Measurements from ENCODE around the gene LAMC1. TPM values are rescaled to one million over a fixed set of nuclear protein-coding genes. Genes with fewer than 3 reads are reported as not detected.

The LAMC1 gene
- total and polyA plus RNA-seq, 2 experiments from 2014 or later, result 18.4 to 116 TPM

GRCh38 chr1:183163316-183163715 lies 140.1 kb downstream of the LAMC1 start:
- TF ChIP-seq ZNF331 (CRISPR knock-in tag; IDR thresholded peaks at IDR 0.05; ENCODE audit: low read depth), result no peak
- no peak for TF ChIP-seq POLR2AphosphoS5 (IDR thresholded peaks at IDR 0.05; ENCODE audit: low read depth)
- Histone ChIP-seq H3K9me2 (ENCODE audit: insufficient read depth) (peaks cover 10% of the 10 kb centered on the region; the same call in 1 of the 2 replicates), H3K36me3 (ENCODE audit: insufficient read depth) (no peaks in the 10 kb centered on the region), H3K27me3 (ENCODE audit: insufficient read depth) (no peaks in the 10 kb centered on the region), H3K4me2 (no peak overlapping the region), H3K79me2 (replicated peaks; ENCODE audit: insufficient read depth) (no peaks in the 10 kb centered on the region), H2AFZ (no peak overlapping the region), H3K4me3 (no peak overlapping the region), H3K27ac (ENCODE audit: low read depth) (no peak overlapping the region), H3K4me1 (ENCODE audit: insufficient read depth) (peaks cover 4% of the 10 kb centered on the region; the same call in 1 of the 2 replicates), H3F3A (replicated peaks; ENCODE audit: low read depth) (no peaks in the 10 kb centered on the region), H4K20me1 (replicated peaks; ENCODE audit: insufficient read depth) (no peaks in the 10 kb centered on the region)
- H3K4me3 Mint-ChIP-seq, result no peak overlapping the region
- DNase-seq (ENCODE audit: low spot score), result no peak
- no peak overlapping the region for H3K27ac Mint-ChIP-seq
- peaks cover 14% of the 10 kb centered on the region for H3K4me1 Mint-ChIP-seq
- H3K36me3 Mint-ChIP-seq (ENCODE audit: low read depth), result no peaks in the 10 kb centered on the region
- H3K9me3 Mint-ChIP-seq, result no peaks in the 10 kb centered on the region
- H3K27me3 Mint-ChIP-seq (ENCODE audit: insufficient read depth, low read depth, poor library complexity), result peaks cover 2% of the 10 kb centered on the region
- ATAC-seq, result no peak

DNA sequence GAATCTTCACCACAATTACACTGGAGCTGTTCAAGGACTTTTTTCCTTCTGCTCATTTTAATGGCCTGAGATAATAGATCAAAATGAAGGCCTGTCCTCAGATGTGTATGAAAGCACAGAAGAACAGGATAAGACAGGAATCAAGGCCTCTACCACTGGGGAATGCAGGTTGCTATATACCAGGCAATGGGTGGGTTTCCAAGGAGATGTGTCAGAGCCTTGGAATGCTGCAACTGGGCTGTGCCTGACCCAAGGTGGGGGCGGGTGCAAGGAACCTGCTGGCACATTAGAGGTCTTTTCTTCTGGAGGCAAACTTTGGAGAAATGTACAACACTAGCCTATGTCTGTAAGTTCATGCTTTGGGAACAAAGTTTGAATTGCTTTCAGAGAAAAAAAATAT lies 141.1 kb downstream of the LAMC1 start:
- no peak overlapping the region for H3K27ac ChIP-seq (ENCODE audit: low read depth)
- no peaks in the 10 kb centered on the region for H3K9me3 Mint-ChIP-seq
- H4K20me1 ChIP-seq (replicated peaks; ENCODE audit: insufficient read depth), result no peaks in the 10 kb centered on the region
- no peak overlapping the region for H3K27ac Mint-ChIP-seq
- no peaks in the 10 kb centered on the region for H3K79me2 ChIP-seq (replicated peaks; ENCODE audit: insufficient read depth)
- peaks cover 14% of the 10 kb centered on the region for H3K4me1 Mint-ChIP-seq
- H3K9me2 ChIP-seq (ENCODE audit: insufficient read depth), result peaks cover 10% of the 10 kb centered on the region; the same call in 1 of the 2 replicates
- no peaks in the 10 kb centered on the region for H3F3A ChIP-seq (replicated peaks; ENCODE audit: low read depth)
- no peak overlapping the region for H3K4me2 ChIP-seq
- H3K4me3 Mint-ChIP-seq, result no peak overlapping the region
- H3K27me3 ChIP-seq (ENCODE audit: insufficient read depth), result no peaks in the 10 kb centered on the region
- H3K36me3 Mint-ChIP-seq (ENCODE audit: low read depth), result no peaks in the 10 kb centered on the region
- DNase-seq (ENCODE audit: low spot score), result peak; percentile 78
- TF ChIP-seq, protein P1, sequence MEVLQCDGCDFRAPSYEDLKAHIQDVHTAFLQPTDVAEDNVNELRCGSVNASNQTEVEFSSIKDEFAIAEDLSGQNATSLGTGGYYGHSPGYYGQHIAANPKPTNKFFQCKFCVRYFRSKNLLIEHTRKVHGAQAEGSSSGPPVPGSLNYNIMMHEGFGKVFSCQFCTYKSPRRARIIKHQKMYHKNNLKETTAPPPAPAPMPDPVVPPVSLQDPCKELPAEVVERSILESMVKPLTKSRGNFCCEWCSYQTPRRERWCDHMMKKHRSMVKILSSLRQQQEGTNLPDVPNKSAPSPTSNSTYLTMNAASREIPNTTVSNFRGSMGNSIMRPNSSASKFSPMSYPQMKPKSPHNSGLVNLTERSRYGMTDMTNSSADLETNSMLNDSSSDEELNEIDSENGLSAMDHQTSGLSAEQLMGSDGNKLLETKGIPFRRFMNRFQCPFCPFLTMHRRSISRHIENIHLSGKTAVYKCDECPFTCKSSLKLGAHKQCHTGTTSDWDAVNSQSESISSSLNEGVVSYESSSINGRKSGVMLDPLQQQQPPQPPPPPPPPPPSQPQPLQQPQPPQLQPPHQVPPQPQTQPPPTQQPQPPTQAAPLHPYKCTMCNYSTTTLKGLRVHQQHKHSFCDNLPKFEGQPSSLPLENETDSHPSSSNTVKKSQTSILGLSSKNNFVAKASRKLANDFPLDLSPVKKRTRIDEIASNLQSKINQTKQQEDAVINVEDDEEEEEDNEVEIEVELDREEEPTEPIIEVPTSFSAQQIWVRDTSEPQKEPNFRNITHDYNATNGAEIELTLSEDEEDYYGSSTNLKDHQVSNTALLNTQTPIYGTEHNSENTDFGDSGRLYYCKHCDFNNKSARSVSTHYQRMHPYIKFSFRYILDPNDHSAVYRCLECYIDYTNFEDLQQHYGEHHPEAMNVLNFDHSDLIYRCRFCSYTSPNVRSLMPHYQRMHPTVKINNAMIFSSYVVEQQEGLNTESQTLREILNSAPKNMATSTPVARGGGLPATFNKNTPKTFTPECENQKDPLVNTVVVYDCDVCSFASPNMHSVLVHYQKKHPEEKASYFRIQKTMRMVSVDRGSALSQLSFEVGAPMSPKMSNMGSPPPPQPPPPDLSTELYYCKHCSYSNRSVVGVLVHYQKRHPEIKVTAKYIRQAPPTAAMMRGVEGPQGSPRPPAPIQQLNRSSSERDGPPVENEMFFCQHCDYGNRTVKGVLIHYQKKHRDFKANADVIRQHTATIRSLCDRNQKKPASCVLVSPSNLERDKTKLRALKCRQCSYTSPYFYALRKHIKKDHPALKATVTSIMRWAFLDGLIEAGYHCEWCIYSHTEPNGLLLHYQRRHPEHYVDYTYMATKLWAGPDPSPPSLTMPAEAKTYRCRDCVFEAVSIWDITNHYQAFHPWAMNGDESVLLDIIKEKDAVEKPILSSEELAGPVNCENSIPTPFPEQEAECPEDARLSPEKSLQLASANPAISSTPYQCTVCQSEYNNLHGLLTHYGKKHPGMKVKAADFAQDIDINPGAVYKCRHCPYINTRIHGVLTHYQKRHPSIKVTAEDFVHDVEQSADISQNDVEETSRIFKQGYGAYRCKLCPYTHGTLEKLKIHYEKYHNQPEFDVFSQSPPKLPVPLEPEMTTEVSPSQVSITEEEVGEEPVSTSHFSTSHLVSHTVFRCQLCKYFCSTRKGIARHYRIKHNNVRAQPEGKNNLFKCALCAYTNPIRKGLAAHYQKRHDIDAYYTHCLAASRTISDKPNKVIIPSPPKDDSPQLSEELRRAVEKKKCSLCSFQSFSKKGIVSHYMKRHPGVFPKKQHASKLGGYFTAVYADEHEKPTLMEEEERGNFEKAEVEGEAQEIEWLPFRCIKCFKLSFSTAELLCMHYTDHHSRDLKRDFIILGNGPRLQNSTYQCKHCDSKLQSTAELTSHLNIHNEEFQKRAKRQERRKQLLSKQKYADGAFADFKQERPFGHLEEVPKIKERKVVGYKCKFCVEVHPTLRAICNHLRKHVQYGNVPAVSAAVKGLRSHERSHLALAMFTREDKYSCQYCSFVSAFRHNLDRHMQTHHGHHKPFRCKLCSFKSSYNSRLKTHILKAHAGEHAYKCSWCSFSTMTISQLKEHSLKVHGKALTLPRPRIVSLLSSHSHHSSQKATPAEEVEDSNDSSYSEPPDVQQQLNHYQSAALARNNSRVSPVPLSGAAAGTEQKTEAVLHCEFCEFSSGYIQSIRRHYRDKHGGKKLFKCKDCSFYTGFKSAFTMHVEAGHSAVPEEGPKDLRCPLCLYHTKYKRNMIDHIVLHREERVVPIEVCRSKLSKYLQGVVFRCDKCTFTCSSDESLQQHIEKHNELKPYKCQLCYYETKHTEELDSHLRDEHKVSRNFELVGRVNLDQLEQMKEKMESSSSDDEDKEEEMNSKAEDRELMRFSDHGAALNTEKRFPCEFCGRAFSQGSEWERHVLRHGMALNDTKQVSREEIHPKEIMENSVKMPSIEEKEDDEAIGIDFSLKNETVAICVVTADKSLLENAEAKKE (CRISPR knock-in tag; IDR thresholded peaks at IDR 0.05), result 0 out of 2 replicates have a peak, but pooled peaks have one; percentile 20
- TF ChIP-seq CREB1 (CRISPR knock-in tag; IDR thresholded peaks at IDR 0.05; ENCODE audit: low read depth), result no peak
- peaks cover 2% of the 10 kb centered on the region for H3K27me3 Mint-ChIP-seq (ENCODE audit: insufficient read depth, low read depth, poor library complexity)
- H3K36me3 ChIP-seq (ENCODE audit: insufficient read depth), result no peaks in the 10 kb centered on the region
- peak; percentile 93 for ATAC-seq
- H2AFZ ChIP-seq, result no peak overlapping the region
- H3K4me3 ChIP-seq, result no peak overlapping the region
- peaks cover 4% of the 10 kb centered on the region; the same call in 1 of the 2 replicates for H3K4me1 ChIP-seq (ENCODE audit: insufficient read depth)

Data from GM23338 (cell line).